H9 (cell line): ENCODE data around the gene CHD3. TPM values are rescaled to one million over a fixed set of nuclear protein-coding genes. Genes with fewer than 3 reads are reported as not detected.

Experiments
- DNase-seq: peaks from one replicate; pipeline ENCODE4 v3.0.0-alpha.2; 2017
- H2AFZ ChIP-seq: one replicate; pipeline ENCODE4 v1.6.1; 2013; ENCODE audit warnings: mild to moderate bottlenecking, low read length, control low read depth, moderate library complexity
- H2AK5ac ChIP-seq: 2 replicates; pipeline ENCODE4 v1.6.1; 2013; ENCODE audit warnings: low read length, control low read depth, mixed read lengths; ENCODE audit not compliant: insufficient read length
- H2BK120ac ChIP-seq: one replicate; pipeline ENCODE4 v1.6.1; 2013; ENCODE audit warnings: low read depth, mild to moderate bottlenecking, low read length, control low read depth, inconsistent platforms; ENCODE audit not compliant: poor library complexity, severe bottlenecking
- H2BK12ac ChIP-seq: 2 replicates; pipeline ENCODE4 v1.6.1; 2013; ENCODE audit warnings: low read length, control low read depth, mixed read lengths, low read depth; ENCODE audit not compliant: insufficient read length
- H2BK15ac ChIP-seq: 2 replicates; pipeline ENCODE4 v1.6.1; 2013; ENCODE audit warnings: low read depth, low read length, control low read depth
- H2BK20ac ChIP-seq: one replicate; pipeline ENCODE4 v1.6.1; 2013; ENCODE audit warnings: low read depth, mild to moderate bottlenecking, low read length, control low read depth, inconsistent platforms; ENCODE audit not compliant: poor library complexity, severe bottlenecking
- H2BK5ac ChIP-seq: 2 replicates; pipeline ENCODE4 v1.6.1; 2013; ENCODE audit warnings: low read length, control low read depth, mixed read lengths; ENCODE audit not compliant: insufficient read length
- H3K14ac ChIP-seq: 2 replicates; pipeline ENCODE4 v1.6.1; 2013; ENCODE audit warnings: low read length, control low read depth; ENCODE audit not compliant: insufficient read depth
- H3K18ac ChIP-seq: 2 replicates; pipeline ENCODE4 v1.6.1; 2013; ENCODE audit warnings: low read depth, mild to moderate bottlenecking, mixed read lengths, low read length, control low read depth; ENCODE audit not compliant: insufficient read length
- H3K23ac ChIP-seq: 2 replicates; pipeline ENCODE4 v1.6.1; 2013; ENCODE audit warnings: low read length, control low read depth, mixed read lengths, low read depth; ENCODE audit not compliant: insufficient read length
- H3K23me2 ChIP-seq: 2 replicates; pipeline ENCODE4 v1.6.1; 2013; ENCODE audit warnings: low read depth, mild to moderate bottlenecking, mixed read lengths, low read length, control low read depth; ENCODE audit not compliant: insufficient read length, poor library complexity, severe bottlenecking
- H3K27ac ChIP-seq: 2 replicates; pipeline ENCODE4 v1.5.1; 2013; ENCODE audit warnings: low read length, control low read depth, mixed read lengths, low read depth; ENCODE audit not compliant: insufficient read length
- H3K27me3 ChIP-seq: 2 replicates; pipeline ENCODE4 v1.6.1; 2013; ENCODE audit warnings: low read length, control low read depth, inconsistent platforms; ENCODE audit not compliant: insufficient read depth
- H3K4ac ChIP-seq: 2 replicates; pipeline ENCODE4 v1.6.1; 2013; ENCODE audit warnings: low read depth, mild to moderate bottlenecking, control low read depth, inconsistent platforms, low read length, moderate library complexity
- H3K4me1 ChIP-seq: 2 replicates; pipeline ENCODE4 v1.6.1; 2013; ENCODE audit warnings: low read length, control low read depth, inconsistent platforms; ENCODE audit not compliant: insufficient read depth
- H3K4me2 ChIP-seq: 2 replicates; pipeline ENCODE4 v1.6.1; 2013; ENCODE audit warnings: low read length, control low read depth, mixed read lengths; ENCODE audit not compliant: insufficient read length, insufficient read depth
- H3K56ac ChIP-seq: 2 replicates; pipeline ENCODE4 v1.6.1; 2013; ENCODE audit warnings: low read depth, mild to moderate bottlenecking, mixed read lengths, low read length, control low read depth; ENCODE audit not compliant: insufficient read length
- H3K79me1 ChIP-seq: 2 replicates; pipeline ENCODE4 v1.6.1; 2013; ENCODE audit warnings: low read depth, mild to moderate bottlenecking, moderate library complexity, low read length, control low read depth, inconsistent platforms; ENCODE audit not compliant: insufficient read depth, poor library complexity, severe bottlenecking
- H3K79me2 ChIP-seq: 2 replicates; pipeline ENCODE4 v1.6.1; 2013; ENCODE audit warnings: low read length, control low read depth, inconsistent platforms; ENCODE audit not compliant: insufficient read depth
- H3K9ac ChIP-seq: 2 replicates; pipeline ENCODE4 v1.6.1; 2013; ENCODE audit warnings: low read length, control low read depth, mixed read lengths; ENCODE audit not compliant: insufficient read length; ENCODE audit errors: extremely low read depth
- H3K9me3 ChIP-seq: one replicate; pipeline ENCODE4 v1.6.1; 2013; ENCODE audit warnings: low read depth, low read length, inconsistent platforms; ENCODE audit not compliant: control insufficient read depth
- H3T11ph ChIP-seq: one replicate; pipeline ENCODE4 v1.6.1; 2013; ENCODE audit warnings: mild to moderate bottlenecking, low read length, control low read depth, inconsistent platforms
- H4K20me1 ChIP-seq: one replicate; pipeline ENCODE4 v1.6.1; 2013; ENCODE audit not compliant: control insufficient read depth, insufficient read length, insufficient read depth
- H4K5ac ChIP-seq: 2 replicates; pipeline ENCODE4 v1.6.1; 2013; ENCODE audit warnings: low read depth, mild to moderate bottlenecking, mixed read lengths, low read length, control low read depth; ENCODE audit not compliant: insufficient read length
- H4K8ac ChIP-seq: replicated peaks from 2 replicates; pipeline ENCODE4 v1.6.1; 2013; ENCODE audit warnings: low read length, control low read depth, mixed read lengths, low read depth; ENCODE audit not compliant: insufficient read length
- H4K91ac ChIP-seq: 2 replicates; pipeline ENCODE4 v1.6.1; 2013; ENCODE audit warnings: low read depth, mild to moderate bottlenecking, moderate library complexity, mixed read lengths, low read length, control low read depth; ENCODE audit not compliant: insufficient read length
- H3K27ac Mint-ChIP-seq, 3 experiments: 2 replicates in 2 of 3; 3 replicates in 1 of 3; pipeline ENCODE4 v1.8.0; 2020 to 2021; ENCODE audit warnings: mixed read lengths in 3 of 3, mild to moderate bottlenecking in 1 of 3, moderate library complexity in 1 of 3
- H3K27me3 Mint-ChIP-seq: 2 replicates; pipeline ENCODE4 v1.8.0; 2021; ENCODE audit warnings: low read depth, mild to moderate bottlenecking, moderate library complexity, mixed read lengths
- H3K36me3 Mint-ChIP-seq, 3 experiments: 2 replicates in 2 of 3; 3 replicates in 1 of 3; pipeline ENCODE4 v1.8.0; 2020 to 2021; ENCODE audit warnings: low read depth in 3 of 3, mixed read lengths in 3 of 3; ENCODE audit not compliant: insufficient read depth in 1 of 3
- H3K4me1 Mint-ChIP-seq, 2 experiments: 2 replicates each; pipeline ENCODE4 v1.8.0; 2020; ENCODE audit warnings: mixed read lengths in 2 of 2
- H3K4me3 Mint-ChIP-seq, 2 experiments: 2 replicates in 1 of 2; 3 replicates in 1 of 2; pipeline ENCODE4 v1.8.0; 2020 to 2021; ENCODE audit warnings: mild to moderate bottlenecking in 2 of 2, mixed read lengths in 2 of 2, moderate library complexity in 1 of 2
- H3K9me3 Mint-ChIP-seq, 2 experiments: 2 replicates in 1 of 2; 3 replicates in 1 of 2; pipeline ENCODE4 v1.8.0; 2020; ENCODE audit warnings: mild to moderate bottlenecking in 2 of 2, mixed read lengths in 2 of 2, moderate library complexity in 1 of 2
- WGBS: extraction: QIAGEN DNeasy Blood & Tissue Kit; methylation state at CpG from one replicate; pipeline ENCODE4 v1.1.7; 2013; ENCODE audit warnings: missing lambda C conversion rate, low lambda C conversion rate, mixed read lengths; ENCODE audit not compliant: insufficient read length; ENCODE audit errors: extremely low coverage; 5-methylcytosine and 5-hydroxymethylcytosine counted together
- total RNA-seq: library from RNA; stranded (reverse); gene quantifications from 2 replicates; pipeline ENCODE4 v1.2.1, GENCODE V29; 2021
- TF ChIP-seq, protein P1 (sequence below): fragments of 200-600 bp; sonication (generic); conservative IDR thresholded peaks from 3 replicates; pipeline ENCODE4 v1.8.0; 2021; ENCODE audit warnings: antibody characterized with exemption, mild to moderate bottlenecking

The CHD3 gene
- total RNA-seq, 1 experiment from 2014 or later, result 33.2 TPM

DNA sequence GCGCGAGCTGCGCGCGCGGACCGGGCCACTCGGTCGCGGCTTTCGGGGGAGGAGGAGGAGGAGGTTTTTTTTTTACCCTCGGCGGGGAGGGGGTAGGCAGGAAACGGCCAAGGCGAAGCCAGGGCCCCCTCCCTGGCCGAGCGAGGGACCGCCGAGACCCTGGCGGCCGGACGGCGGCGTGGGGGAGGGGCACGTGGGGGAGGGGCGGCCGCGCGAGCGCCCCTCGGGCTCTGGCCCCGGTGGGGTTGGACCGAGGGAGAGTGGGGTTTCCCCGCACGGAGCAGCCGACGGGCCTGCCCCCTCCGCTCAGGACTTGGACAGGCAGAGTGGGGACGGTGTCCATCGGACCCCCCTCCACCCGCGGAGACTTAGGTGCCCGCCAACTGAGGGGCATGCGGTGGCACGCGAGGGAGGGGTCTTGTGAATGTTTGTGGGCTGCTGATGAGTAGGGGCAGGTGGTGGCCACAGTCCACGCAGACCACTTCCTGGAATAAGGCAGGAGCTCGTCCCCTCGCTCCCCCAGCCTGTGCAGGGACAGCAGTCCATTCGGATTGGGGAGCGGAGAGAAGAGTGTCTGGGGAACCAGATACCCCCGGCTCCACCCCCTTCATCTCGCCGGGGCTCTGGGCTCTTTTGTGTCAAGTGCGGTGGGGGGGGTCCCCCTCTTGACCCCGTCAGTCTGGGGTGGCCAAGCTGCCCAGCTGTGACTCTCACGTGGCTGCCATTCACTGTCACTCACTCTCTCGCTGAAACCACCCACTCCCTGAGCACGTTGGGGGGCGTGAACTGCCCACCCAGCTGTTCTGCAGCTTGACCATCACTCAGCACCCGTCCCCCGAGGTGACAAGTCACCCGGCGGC lies 3.0 kb upstream of the CHD3 start:
- no peak overlapping the region for H3K4ac ChIP-seq
- no peaks in the 10 kb centered on the region for H3K79me2 ChIP-seq
- no peak overlapping the region for H3K56ac ChIP-seq
- no peak overlapping the region for H3K27ac Mint-ChIP-seq
- H3K9me3 Mint-ChIP-seq, result no peaks in the 10 kb centered on the region
- no peak overlapping the region for H2BK5ac ChIP-seq
- H2BK120ac ChIP-seq, result no peak overlapping the region
- H2BK20ac ChIP-seq, result no peak overlapping the region
- H3K4me3 Mint-ChIP-seq, result peak overlapping the region in 1 of 2 experiments; percentile 69; a peak in 2 of 5 replicates
- no peaks in the 10 kb centered on the region; the same call in 1 of the 2 replicates for H3K27me3 ChIP-seq
- peaks cover 0 to 3% (median 0%) of the 10 kb centered on the region in 3 experiments; a peak in 2 of 7 replicates for H3K36me3 Mint-ChIP-seq
- no peaks in the 10 kb centered on the region for H3K79me1 ChIP-seq
- DNase-seq, result peak; percentile 58
- no peak overlapping the region for H4K5ac ChIP-seq
- no peak overlapping the region for H4K91ac ChIP-seq
- H3K14ac ChIP-seq, result peak overlapping the region; percentile 65; the same call in 1 of the 2 replicates
- H3K9me3 ChIP-seq, result no peaks in the 10 kb centered on the region
- H3K4me1 Mint-ChIP-seq, result peaks cover 3 to 4% of the 10 kb centered on the region in 2 experiments
- no peak overlapping the region for H3T11ph ChIP-seq
- peaks cover 28% of the 10 kb centered on the region for H3K23me2 ChIP-seq
- no peaks in the 10 kb centered on the region; the same call in none of the 2 replicates for H3K27me3 Mint-ChIP-seq
- no peak overlapping the region for H2BK15ac ChIP-seq
- no peak overlapping the region for H4K8ac ChIP-seq
- no peak overlapping the region for H2AK5ac ChIP-seq
- no peak overlapping the region for H3K27ac ChIP-seq
- H3K4me2 ChIP-seq, result peak overlapping the region; percentile 82
- H3K18ac ChIP-seq, result peak overlapping the region; percentile 15
- H3K4me1 ChIP-seq, result no peaks in the 10 kb centered on the region
- no peak overlapping the region for H2AFZ ChIP-seq
- H2BK12ac ChIP-seq, result no peak overlapping the region
- H3K23ac ChIP-seq, result no peak overlapping the region
- no peak overlapping the region for H3K9ac ChIP-seq
- WGBS, result no CpG with 5 or more reads among the region's 64 CpGs
- TF ChIP-seq, protein P1, sequence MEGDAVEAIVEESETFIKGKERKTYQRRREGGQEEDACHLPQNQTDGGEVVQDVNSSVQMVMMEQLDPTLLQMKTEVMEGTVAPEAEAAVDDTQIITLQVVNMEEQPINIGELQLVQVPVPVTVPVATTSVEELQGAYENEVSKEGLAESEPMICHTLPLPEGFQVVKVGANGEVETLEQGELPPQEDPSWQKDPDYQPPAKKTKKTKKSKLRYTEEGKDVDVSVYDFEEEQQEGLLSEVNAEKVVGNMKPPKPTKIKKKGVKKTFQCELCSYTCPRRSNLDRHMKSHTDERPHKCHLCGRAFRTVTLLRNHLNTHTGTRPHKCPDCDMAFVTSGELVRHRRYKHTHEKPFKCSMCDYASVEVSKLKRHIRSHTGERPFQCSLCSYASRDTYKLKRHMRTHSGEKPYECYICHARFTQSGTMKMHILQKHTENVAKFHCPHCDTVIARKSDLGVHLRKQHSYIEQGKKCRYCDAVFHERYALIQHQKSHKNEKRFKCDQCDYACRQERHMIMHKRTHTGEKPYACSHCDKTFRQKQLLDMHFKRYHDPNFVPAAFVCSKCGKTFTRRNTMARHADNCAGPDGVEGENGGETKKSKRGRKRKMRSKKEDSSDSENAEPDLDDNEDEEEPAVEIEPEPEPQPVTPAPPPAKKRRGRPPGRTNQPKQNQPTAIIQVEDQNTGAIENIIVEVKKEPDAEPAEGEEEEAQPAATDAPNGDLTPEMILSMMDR, result no peak
- H4K20me1 ChIP-seq, result no peaks in the 10 kb centered on the region
